Liver (tissue), 9 donors: ENCODE data around the gene AGT. TPM values are rescaled to one million over a fixed set of nuclear protein-coding genes. Genes with fewer than 3 reads are reported as not detected.

Experiments used
- DNase-seq: peaks from one replicate; pipeline ENCODE4 v3.0.0-alpha.2; 2017; ENCODE audit warnings: low spot score
- H3K27ac ChIP-seq, 2 donors: one replicate each; pipeline ENCODE4 v1.7.0; 2013; ENCODE audit warnings: inconsistent platforms in 2 of 2, low read length in 2 of 2, control low read depth in 1 of 2, low read depth in 1 of 2, mild to moderate bottlenecking in 1 of 2
- H3K27me3 ChIP-seq, 4 donors: one replicate each; pipeline versions ENCODE4 v1.6.1 to v1.7.0; 2013; ENCODE audit warnings: low read length in 3 of 4, inconsistent platforms in 1 of 4, mild to moderate bottlenecking in 1 of 4, moderate library complexity in 1 of 4; ENCODE audit not compliant: control insufficient read depth in 4 of 4, insufficient read depth in 4 of 4
- H3K36me3 ChIP-seq, 4 donors: one replicate each; pipeline versions ENCODE4 v1.6.1 to v1.7.0; 2013; ENCODE audit warnings: low read length in 3 of 4, mild to moderate bottlenecking in 3 of 4, low read depth in 1 of 4, moderate library complexity in 1 of 4; ENCODE audit not compliant: control insufficient read depth in 4 of 4, insufficient read depth in 3 of 4
- H3K4me1 ChIP-seq, 4 donors: one replicate each; pipeline versions ENCODE4 v1.6.1 to v1.7.0; 2013; ENCODE audit warnings: low read length in 3 of 4, mild to moderate bottlenecking in 3 of 4, moderate library complexity in 1 of 4; ENCODE audit not compliant: control insufficient read depth in 4 of 4, insufficient read depth in 4 of 4
- H3K4me3 ChIP-seq, 3 donors: one replicate each; pipeline versions ENCODE4 v1.6.1 to v1.7.0; 2013; ENCODE audit warnings: low read length in 3 of 3, control low read depth in 1 of 3, low read depth in 1 of 3, mild to moderate bottlenecking in 1 of 3
- H3K9ac ChIP-seq, 2 donors: one replicate each; pipeline ENCODE4 v1.7.0; 2013; ENCODE audit warnings: low read length in 2 of 2, mild to moderate bottlenecking in 2 of 2, moderate library complexity in 2 of 2, control low read depth in 1 of 2, low read depth in 1 of 2
- H3K9me3 ChIP-seq, 4 donors: one replicate each; pipeline versions ENCODE4 v1.6.1 to v1.7.0; 2013; ENCODE audit warnings: low read length in 3 of 4; ENCODE audit not compliant: control insufficient read depth in 4 of 4
- ATF3 ChIP-seq: IDR thresholded peaks from 2 replicates; pipeline ENCODE4 v1.6.1; 2016; ENCODE audit warnings: antibody characterized with exemption
- CTCF ChIP-seq: fragments of 150-350 bp; IDR thresholded peaks from 2 replicates; pipeline ENCODE4 v1.5.1; 2017; ENCODE audit warnings: improper control_type of control experiment, low read depth, low read length; ENCODE audit not compliant: missing input control
- EGR1 ChIP-seq, 2 donors: IDR thresholded peaks; 2 replicates each; pipeline ENCODE4 v1.6.1; 2016 to 2018; ENCODE audit warnings: antibody characterized with exemption in 2 of 2, low read depth in 2 of 2
- FOXA1 ChIP-seq: IDR thresholded peaks from 2 replicates; pipeline ENCODE4 v1.6.1; 2016; ENCODE audit warnings: antibody characterized with exemption
- FOXA2 ChIP-seq: IDR thresholded peaks from 2 replicates; pipeline ENCODE4 v1.6.1; 2016; ENCODE audit warnings: antibody characterized with exemption
- GABPA ChIP-seq, 2 donors: IDR thresholded peaks in 1 of 2; conservative IDR thresholded peaks in 1 of 2; 2 replicates each; pipeline ENCODE4 v1.6.1; 2016; ENCODE audit warnings: antibody characterized with exemption in 2 of 2, mild to moderate bottlenecking in 1 of 2, moderate library complexity in 1 of 2
- HNF4A ChIP-seq, 2 donors: conservative IDR thresholded peaks; 2 replicates each; pipeline ENCODE4 v1.6.1; 2016; ENCODE audit warnings: antibody characterized with exemption in 2 of 2, mild to moderate bottlenecking in 2 of 2
- HNF4G ChIP-seq: IDR thresholded peaks from 2 replicates; pipeline ENCODE4 v1.6.1; 2016; ENCODE audit warnings: antibody characterized with exemption
- JUND ChIP-seq, 2 donors: IDR thresholded peaks; 2 replicates each; pipeline ENCODE4 v1.6.1; 2016; ENCODE audit warnings: antibody characterized with exemption in 2 of 2
- MAX ChIP-seq: IDR thresholded peaks from 2 replicates; pipeline ENCODE4 v1.6.1; 2016; ENCODE audit warnings: antibody characterized with exemption
- NR2F2 ChIP-seq: IDR thresholded peaks from 2 replicates; pipeline ENCODE4 v1.6.1; 2016; ENCODE audit warnings: antibody characterized with exemption
- RAD21 ChIP-seq, 2 donors: IDR thresholded peaks; 2 replicates each; pipeline ENCODE4 v1.6.1; 2016; ENCODE audit warnings: antibody characterized with exemption in 2 of 2, mild to moderate bottlenecking in 2 of 2
- REST ChIP-seq: IDR thresholded peaks from 2 replicates; pipeline ENCODE4 v1.6.1; 2016; ENCODE audit warnings: antibody characterized with exemption, mild to moderate bottlenecking
- RXRA ChIP-seq, 2 donors: IDR thresholded peaks; 2 replicates each; pipeline ENCODE4 v1.6.1; 2017 to 2018; ENCODE audit warnings: antibody characterized with exemption in 2 of 2, mild to moderate bottlenecking in 1 of 2
- SP1 ChIP-seq: IDR thresholded peaks from 2 replicates; pipeline ENCODE4 v1.6.1; 2018; ENCODE audit warnings: antibody characterized with exemption, mild to moderate bottlenecking
- TAF1 ChIP-seq: conservative IDR thresholded peaks from 2 replicates; pipeline ENCODE4 v1.6.1; 2016; ENCODE audit warnings: antibody characterized with exemption, mild to moderate bottlenecking
- YY1 ChIP-seq: IDR thresholded peaks from 2 replicates; pipeline ENCODE4 v1.6.1; 2016; ENCODE audit warnings: antibody characterized with exemption, mild to moderate bottlenecking
- ZBTB33 ChIP-seq: IDR thresholded peaks from 2 replicates; pipeline ENCODE4 v1.6.1; 2016; ENCODE audit warnings: antibody characterized with exemption
- WGBS: extraction: QIAGEN DNeasy Blood & Tissue Kit; methylation state at CpG from one replicate; pipeline ENCODE4 v1.1.7; 2013; 5-methylcytosine and 5-hydroxymethylcytosine counted together
- polyA plus RNA-seq, 2 donors: library from polyadenylated mRNA; stranded (reverse) in 1 of 2; unstranded in 1 of 2; fragments of 200-250 nt in 1 of 2; fragments of >200 nt in 1 of 2; fragmentation: Nextera tagmentation in 1 of 2; extraction: Ambion mirVana in 1 of 2; gene quantifications; one replicate each; pipeline versions ENCODE4 v1.2.1 to v1.2.3, GENCODE V29; 2013 to 2015
- total RNA-seq, 2 donors: library from RNA; depleted of rRNA; stranded (reverse); fragments of >200 nt; gene quantifications; one replicate each; pipeline ENCODE4 v1.2.3, GENCODE V29; 2014
- donor health status: healthy.
- donor health status: healthy.
- donor health status: healthy.
- donor health status: healthy.
- donor health status: healthy.

Gene AGT
- total and polyA plus RNA-seq, 4 donors: 1,430 to 5,119 (median 2,089) TPM

GRCh38 chr1:230701434-230701833, 12.5 kb downstream of the AGT start:
- DNase-seq: no peak
- Histone ChIP-seq H3K9me3 (no peaks in the 10 kb centered on the region), H3K4me1 (peaks cover 0 to 9% (median 4%) of the 10 kb centered on the region in 4 donors), H3K27me3 (no peaks in the 10 kb centered on the region), H3K4me3 (no peak overlapping the region), H3K27ac (no peak overlapping the region), H3K36me3 (peaks cover 10 to 47% (median 31%) of the 10 kb centered on the region in 4 donors), H3K9ac (no peak overlapping the region)
- 90% methylated on average over 17 of the region's 17 CpGs for WGBS
- no peak for TF ChIP-seq FOXA1

GRCh38 chr1:230700132-230700531, 13.8 kb downstream of the AGT start:
- peak; percentile 40 for TF ChIP-seq NR2F2
- no peak for TF ChIP-seq TAF1
- H3K9ac ChIP-seq: no peak overlapping the region
- peaks cover 6 to 36% (median 26%) of the 10 kb centered on the region in 4 donors for H3K36me3 ChIP-seq
- no peak for DNase-seq
- no peak overlapping the region for H3K27ac ChIP-seq
- H3K27me3 ChIP-seq: no peaks in the 10 kb centered on the region
- WGBS: 66% methylated on average over 4 of the region's 4 CpGs
- H3K4me1 ChIP-seq: peaks cover 0 to 5% (median 3%) of the 10 kb centered on the region in 4 donors
- H3K4me3 ChIP-seq: no peak overlapping the region
- no peaks in the 10 kb centered on the region for H3K9me3 ChIP-seq

- WGBS: 81% methylated on average over 1 of the region's 1 CpG
- Histone ChIP-seq H3K27me3 (no peaks in the 10 kb centered on the region), H3K36me3 (peaks cover 6 to 31% (median 23%) of the 10 kb centered on the region in 4 donors), H3K9me3 (no peaks in the 10 kb centered on the region), H3K4me3 (no peak overlapping the region), H3K4me1 (peaks cover 0 to 5% (median 3%) of the 10 kb centered on the region in 4 donors), H3K9ac (no peak overlapping the region), H3K27ac (no peak overlapping the region)
- TF ChIP-seq REST (no peak), SP1 (no peak), ZBTB33 (no peak), GABPA (IDR thresholded peaks at IDR 0.05 in 1 of 2, conservative IDR thresholded peaks at IDR 0.05 in 1 of 2) (no peak), EGR1 (IDR thresholded peaks at IDR 0.05; ENCODE audit: low read depth in 2 of 2) (no peak), TAF1 (no peak), RXRA (IDR thresholded peaks at IDR 0.05) (peak in 1 of 2 donors; percentile 39), HNF4A (conservative IDR thresholded peaks at IDR 0.05) (peak in 1 of 2 donors; percentile 3), MAX (no peak), NR2F2 (no peak), RAD21 (IDR thresholded peaks at IDR 0.05) (no peak), FOXA1 (no peak), ATF3 (no peak), FOXA2 (no peak), YY1 (no peak), CTCF (no peak), JUND (IDR thresholded peaks at IDR 0.05) (peak in 1 of 2 donors; percentile 84), HNF4G (no peak)
- DNase-seq: no peak
These were observed 14.2 kb downstream of the AGT start for GRCh38 chr1:230699716-230700115.
